ENCODE data around the gene GOLGA6L2.
"Not testable (repeated sequence)": the region's sequence is repeated elsewhere in the genome, so short reads cannot be mapped to it uniquely, and the experiment has no call there.

Gene GOLGA6L2, protein sequence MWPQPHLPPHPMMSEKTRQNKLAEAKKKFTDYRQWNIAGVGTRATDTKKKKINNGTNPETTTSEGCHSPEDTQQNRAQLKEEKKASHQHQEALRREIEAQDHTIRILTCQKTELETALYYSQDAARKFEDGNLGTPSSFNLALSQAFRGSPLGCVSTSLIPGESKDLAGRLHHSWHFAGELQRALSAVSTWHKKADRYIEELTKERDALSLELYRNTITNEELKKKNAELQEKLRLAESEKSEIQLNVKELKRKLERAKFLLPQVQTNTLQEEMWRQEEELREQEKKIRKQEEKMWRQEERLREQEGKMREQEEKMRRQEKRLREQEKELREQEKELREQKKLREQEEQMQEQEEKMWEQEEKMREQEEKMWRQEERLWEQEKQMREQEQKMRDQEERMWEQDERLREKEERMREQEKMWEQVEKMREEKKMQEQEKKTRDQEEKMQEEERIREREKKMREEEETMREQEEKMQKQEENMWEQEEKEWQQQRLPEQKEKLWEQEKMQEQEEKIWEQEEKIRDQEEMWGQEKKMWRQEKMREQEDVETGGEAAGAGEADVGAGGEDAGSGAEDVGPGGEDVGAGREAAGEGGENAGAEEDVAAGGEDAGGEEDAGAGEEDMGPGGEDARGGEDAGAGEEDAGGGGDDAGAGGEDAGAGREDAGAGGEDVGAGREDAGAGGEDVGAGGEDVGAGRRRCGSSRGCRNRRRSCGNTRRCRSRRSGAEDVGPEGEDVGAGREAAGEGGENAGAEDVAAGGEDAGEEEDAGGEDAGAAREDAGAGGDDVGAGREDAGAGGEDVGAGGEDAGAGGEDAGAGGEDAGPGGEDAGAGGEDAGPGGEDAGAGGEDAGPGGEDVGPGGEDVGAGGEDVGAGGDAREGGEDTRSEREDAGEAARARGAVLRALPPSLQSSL

GRCh38 chr15:23447107-23447500 is at the start of gene GOLGA6L2:
TSS of gene GOLGA6L2 (minus strand) at chr15:23447243. CDS start at chr15:23447181, 62 bp downstream.
- no peak for DNase-seq (ENCODE audit: low read depth)

GRCh38 chr15:23484870-23485269 is 37.8 kb upstream of the GOLGA6L2 start:
- DNase-seq (ENCODE audit: low read depth) = no peak

- no peak for DNase-seq (ENCODE audit: low read depth)
These were observed 36.8 kb upstream of the GOLGA6L2 start for GRCh38 chr15:23483821-23484299.

DNA sequence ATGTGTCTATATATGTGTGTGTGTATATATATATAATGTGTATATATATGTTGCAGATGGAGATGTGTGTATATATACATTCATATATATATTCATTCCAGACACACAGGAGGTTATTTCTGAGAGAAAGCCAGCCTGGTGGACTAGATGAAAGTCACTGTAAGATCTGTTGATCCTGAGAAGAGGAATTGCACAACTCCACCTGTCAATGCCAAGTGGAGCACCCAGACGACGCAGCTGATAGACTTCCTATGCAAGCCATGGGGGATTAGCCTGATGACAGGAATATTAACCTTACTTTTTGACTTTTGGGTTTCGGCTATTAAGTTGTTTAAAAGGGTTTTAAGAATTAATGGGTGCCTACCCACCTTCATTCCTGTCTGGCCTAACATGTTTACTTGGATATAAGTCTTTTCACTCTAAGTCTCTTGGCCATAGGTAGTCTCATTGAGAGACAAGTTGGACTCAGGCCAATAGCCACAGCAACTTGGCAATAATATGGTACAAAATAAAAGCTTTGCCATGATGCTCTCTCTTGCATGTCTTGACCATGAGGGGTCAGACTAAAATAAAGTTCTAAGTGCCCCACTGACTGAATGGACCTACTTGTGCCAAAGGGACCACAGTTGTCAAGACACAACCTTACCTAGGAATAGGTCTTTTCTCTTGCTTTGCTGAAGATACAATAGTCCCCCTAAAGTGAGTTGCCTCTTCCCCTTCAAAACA is 35.9 kb upstream of the GOLGA6L2 start:
- no peak for DNase-seq (ENCODE audit: low read depth)

DNA sequence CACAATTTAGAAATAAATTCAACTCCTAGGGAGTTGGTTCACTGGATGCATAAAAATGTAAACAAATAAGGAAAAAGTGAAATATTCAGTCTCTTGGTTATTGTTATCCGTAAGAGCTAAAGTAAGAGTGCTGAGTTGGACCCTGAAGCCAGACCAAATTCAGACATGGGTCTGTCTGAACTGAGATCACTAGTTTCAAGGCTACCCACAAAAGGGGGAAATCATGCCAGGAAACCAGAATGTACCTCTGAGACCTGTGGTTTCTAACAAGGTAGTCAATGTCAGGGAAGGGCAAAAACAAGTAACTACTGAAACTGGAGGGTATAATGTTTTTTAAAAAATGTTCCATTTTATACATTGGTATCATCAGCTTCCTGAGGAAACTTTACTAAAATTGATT is 35.2 kb upstream of the GOLGA6L2 start:
- no peak for DNase-seq (ENCODE audit: low read depth)

GRCh38 chr15:23477920-23478319 is 30.9 kb upstream of the GOLGA6L2 start:
- DNase-seq (ENCODE audit: low read depth) = no peak

DNA sequence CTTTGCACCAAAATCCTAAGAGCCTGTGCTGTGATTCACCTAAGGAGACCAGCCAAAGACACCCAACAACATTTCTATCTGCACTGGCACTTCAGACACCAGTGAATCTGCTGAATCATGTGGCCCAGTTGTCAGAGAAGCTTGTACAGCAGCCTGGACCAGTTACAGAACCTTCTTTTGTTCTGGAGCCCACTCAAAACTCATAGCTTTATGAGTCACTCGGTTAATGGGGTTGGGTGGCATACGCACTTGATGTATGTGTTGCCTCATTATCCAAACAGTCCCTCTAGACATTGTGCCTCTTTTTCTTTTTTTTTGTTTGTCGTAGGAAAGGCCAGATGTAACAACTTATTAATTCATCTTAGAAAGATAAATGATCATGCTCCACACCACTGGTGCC is 25.6 kb upstream of the GOLGA6L2 start:
- DNase-seq (ENCODE audit: low read depth) = no peak

DNA sequence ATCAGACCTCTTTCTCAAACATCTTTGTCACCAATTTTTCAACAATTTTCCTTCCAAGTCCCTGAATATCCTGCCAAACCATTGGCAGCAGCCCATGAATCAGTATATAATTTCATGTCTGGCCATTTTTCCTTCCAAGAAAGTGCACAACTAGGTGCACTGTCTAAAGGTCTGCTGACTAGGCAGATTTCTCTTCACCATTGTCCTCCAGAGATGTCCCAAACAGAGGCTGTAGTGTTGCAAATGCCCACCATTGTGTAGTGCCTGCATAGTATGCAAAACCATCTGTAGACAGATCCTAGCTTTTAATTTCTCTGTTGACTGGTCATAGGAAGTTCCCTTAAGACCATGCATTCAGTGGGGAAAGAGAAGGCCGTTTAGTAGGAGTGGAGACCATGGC is 25.0 kb upstream of the GOLGA6L2 start:
- DNase-seq (ENCODE audit: low read depth) = no peak

- no peak for DNase-seq (ENCODE audit: low read depth)
These were observed 20.1 kb upstream of the GOLGA6L2 start for GRCh38 chr15:23467110-23467600.

DNA sequence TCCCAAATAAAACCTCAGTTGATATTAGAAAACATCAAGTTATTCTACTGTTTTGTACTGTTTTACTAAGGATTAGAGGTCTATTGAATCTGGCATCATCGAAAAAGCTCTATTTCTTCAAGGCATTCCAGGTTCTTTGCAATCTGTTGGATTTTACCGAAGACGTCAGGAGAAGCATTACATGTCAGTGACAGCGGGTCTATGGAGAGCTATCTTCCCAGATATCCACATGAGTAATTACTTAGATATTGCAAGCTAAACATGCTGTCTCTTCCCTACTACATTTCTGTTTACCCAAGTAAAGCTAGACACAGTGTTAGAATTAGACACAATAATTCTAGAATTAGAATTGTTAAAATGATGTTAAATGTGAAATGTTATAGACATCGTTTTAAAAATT is 10.8 kb upstream of the GOLGA6L2 start:
- no peak for DNase-seq (ENCODE audit: low read depth)

DNA sequence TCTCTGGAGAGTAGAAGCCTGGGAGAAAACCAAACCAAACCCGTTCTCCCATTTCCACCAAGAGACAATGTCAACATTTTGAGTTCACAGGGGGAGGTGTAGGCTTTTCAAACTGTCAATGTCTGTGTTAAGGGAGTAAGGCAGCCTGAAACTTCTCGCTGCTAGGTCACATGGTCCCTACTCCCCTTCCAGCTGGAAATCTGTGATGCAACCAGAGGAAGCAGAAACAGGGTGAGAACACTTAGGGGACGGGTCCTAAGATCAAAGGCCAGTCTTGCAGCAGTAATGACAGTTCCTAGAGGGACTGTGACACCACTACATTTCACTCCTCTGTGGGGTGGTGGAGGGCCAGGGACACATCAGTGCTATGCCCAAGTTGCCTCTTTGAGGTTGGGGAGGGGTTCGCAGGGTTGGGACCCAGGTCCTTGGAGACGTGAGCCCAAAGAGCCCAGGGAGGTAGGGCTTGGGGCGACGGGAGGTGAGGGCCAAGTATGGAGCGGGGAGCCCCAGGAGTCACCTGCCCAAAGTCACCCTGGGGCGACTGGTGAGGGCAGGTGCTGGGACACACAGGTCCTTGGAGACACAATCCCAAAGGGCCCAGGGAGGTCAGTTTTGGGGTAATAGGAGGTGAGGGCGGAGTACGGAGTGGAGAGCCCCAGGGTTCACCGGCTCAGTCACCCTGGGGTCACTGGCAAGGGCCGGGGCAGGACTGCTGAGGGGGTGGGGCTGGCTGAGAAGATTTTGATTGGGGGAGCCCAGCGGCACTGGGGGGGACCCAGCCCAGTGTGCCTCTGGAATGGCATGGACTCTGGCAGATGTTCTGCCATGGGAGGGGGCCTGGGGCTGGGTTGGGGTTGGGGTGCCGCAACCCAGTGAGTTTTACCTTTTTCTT is 582 bp downstream of the GOLGA6L2 start:
- DNase-seq (ENCODE audit: low read depth) = no peak

DNA sequence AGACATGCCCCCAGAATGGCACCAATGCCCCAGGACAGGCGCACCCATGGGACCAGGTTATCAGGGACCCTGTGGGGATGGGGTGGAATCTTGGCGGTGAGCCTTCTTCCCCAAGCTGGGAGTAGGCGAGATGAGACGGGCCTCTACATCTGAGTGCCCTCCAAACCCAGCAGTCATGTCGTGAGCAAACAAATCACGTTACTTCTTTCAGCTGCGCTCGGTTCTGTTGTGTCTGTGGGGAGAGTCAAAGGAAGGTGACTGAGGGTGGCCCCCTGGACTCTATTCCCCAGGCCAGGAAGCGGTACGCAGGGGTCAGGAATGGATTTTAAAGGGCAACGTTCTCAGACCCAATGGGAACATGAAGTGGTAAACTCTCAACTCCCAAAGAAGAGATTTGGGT is 2.8 kb downstream of the GOLGA6L2 start:
- DNase-seq (ENCODE audit: low read depth) = no peak

DNA sequence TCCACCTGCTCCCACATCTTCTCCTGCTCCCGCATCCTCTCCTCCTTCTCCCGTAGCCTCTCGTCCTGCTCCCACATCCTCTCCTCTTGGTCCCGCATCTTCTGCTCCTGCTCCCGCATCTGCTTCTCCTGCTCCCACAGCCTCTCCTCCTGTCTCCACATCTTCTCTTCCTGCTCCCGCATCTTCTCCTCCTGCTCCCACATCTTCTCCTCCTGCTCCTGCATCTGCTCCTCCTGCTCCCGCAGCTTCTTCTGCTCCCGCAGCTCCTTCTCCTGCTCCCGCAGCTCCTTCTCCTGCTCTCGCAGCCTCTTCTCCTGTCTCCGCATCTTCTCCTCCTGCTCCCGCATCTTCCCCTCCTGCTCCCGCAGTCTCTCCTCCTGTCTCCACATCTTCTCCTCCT is 5.8 kb downstream of the GOLGA6L2 start:
- DNase-seq (ENCODE audit: low read depth) = no peak

GRCh38 chr15:23440596-23440995 is 6.4 kb downstream of the GOLGA6L2 start:
- no peak for DNase-seq (ENCODE audit: low read depth)

DNA sequence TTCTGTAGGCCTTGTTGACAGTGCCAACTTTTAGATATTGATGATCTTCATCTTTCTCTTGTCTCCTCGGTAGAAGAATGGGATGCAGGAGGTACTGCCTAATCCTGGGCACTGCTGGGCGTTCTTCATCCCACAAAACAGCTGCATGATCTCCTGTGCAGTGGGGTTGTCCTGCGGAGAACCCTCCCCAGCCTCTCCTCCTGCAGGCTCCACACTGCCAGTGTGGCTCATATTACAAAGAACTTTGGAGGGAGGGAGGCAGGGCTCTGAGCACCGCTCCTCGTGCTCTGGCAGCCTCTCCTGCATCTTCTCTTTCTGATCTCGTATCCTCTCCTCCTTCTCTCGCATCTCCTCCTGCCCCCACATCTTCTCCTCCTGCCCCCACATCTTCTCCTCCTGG is 7.5 kb downstream of the GOLGA6L2 start:
- DNase-seq (ENCODE audit: low read depth) = no peak

DNA sequence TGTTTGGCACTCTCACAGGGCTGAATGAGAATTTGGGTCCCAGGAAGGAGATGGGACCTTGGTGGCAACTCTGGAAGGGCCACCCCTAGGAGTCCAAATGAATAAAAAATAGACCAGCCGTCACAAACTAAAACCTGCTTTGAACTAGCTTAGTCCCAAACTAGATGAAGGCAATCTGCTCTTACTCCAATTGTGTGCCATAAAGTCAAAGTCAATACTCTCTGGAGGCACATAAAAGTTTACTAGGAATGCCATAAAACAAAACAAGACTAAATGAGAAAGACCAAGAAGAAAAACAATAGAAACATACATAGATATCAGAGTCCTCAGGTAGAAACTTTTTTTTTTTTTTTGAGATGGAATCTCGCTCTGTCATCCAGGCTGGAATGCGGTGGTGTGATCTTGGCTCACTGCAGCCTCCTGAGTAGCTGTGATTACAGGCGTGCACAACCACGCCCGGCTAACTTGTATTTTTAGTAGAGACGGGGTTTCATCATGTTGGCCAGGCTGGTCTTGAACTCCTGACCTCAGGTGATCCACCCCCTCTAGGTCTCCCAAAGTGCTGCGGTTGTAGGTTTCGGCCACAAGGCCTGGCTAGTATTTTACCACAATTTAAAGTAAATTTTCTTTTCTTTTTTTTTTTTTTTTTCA is 8.1 kb downstream of the GOLGA6L2 start:
- no peak for DNase-seq (ENCODE audit: low read depth)

DNA sequence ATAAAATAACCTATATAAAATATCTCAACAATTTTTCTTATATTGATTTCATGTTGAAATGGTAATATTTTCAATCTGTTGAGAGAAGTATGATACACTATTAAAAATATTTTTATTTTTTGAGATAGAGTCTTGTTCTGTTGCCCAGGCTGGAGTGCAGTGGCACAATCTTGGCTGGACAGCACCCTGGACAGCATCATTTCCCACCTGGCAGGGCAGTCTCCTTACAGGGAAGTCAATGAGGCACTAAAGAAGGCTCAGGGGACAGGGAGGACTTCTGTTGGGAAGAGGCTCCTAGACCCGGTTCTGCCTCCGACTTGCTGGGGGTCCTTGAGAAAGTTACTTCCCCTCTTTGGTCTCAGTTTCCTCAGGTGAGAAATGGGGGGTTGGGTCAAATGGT is 9.4 kb downstream of the GOLGA6L2 start:
- no peak for DNase-seq (ENCODE audit: low read depth)

DNA sequence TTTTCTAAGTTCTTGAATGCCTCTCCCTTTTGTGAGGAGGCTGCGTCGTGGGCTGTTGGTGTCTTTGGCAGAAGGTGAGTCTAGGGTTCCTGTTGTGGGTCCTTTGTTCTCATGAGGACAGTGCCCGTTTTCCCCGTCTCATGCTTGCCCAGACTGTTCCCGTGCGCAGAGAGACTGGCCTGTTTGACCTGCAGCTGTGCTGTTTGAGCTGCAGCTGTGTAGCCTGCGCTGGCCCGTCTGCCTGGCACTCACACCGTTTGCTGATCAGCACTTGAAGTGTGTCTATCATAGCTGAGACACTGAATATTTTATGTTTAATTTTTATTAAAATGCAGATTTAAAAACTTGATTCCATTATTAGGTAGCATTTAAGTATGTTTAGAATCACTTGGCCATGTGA is 9.9 kb downstream of the GOLGA6L2 start:
- no peak for DNase-seq (ENCODE audit: low read depth)

DNA sequence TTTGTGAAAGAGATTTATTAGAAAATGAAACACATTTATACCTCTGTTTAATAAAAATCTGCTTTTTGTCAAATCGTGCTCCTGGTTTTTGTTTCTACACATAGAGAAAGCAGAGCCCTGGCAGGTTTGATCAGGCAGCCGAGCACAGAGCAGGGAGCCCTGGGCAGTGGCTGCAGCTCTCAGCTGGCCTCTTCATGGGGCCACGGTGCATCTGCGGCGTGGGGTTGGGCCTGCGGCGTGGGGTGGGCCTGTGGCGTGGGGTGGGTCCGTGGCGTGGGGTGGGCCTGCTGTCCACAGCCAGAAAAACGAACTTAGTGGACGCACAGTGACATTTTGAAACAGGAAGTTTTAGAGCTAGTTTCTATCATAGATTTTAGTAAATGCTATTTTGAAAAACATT is 10.6 kb downstream of the GOLGA6L2 start:
- no peak for DNase-seq (ENCODE audit: low read depth)

DNA sequence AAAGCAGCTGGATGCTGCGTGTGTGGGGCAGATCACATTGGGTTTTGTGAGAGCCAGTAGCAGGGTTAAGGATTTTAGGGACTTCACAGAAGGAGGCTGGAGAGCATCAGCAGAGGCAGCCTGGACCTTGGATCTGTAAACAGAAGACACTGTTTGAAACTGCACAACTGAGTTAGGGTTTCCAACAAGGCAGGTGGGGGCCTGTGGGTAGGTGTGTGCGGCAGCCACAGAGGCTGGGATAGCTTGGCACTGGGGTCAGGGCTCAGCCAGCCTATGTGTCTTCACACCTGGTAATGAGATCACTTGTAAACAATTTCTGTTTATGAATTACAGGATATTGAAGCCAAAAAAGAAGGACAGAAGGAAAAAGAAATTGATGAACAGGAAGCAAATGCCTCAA is 12.3 kb downstream of the GOLGA6L2 start:
- not testable (repeated sequence) for DNase-seq (ENCODE audit: low read depth)

GRCh38 chr15:23425327-23425726 is 21.7 kb downstream of the GOLGA6L2 start:
- DNase-seq (ENCODE audit: low read depth) = not testable (repeated sequence)

Measured in stimulated activated CD8-positive, alpha-beta memory T cell treated with anti-CD3 and anti-CD28 coated beads, Interleukin-7, amount 100 ng/mL, for 24 hours (primary cell).